Measurements from ENCODE around the gene LCAT.

Gene LCAT

GRCh38 chr16:67944690-67945391 is 921 bp upstream of the LCAT start:
- Histone ChIP-seq H3K4me3 (no peak overlapping the region), H3K27ac (peak overlapping the region; percentile 44 to 89)
- TF ChIP-seq CTCF (IDR thresholded peaks at IDR 0.05): no peak
- no peak for DNase-seq (ENCODE audit: low spot score)

- no peak for DNase-seq (ENCODE audit: low spot score)
- TF ChIP-seq CTCF (IDR thresholded peaks at IDR 0.05): no peak
- H3K4me3 ChIP-seq: no peak overlapping the region
- H3K27ac ChIP-seq: peak overlapping the region; percentile 6 to 89
These were observed 683 bp downstream of the LCAT start for GRCh38 chr16:67943256-67943618.

GRCh38 chr16:67942510-67943255 is 1.2 kb downstream of the LCAT start:
- DNase-seq (ENCODE audit: low spot score): no peak
- TF ChIP-seq CTCF (IDR thresholded peaks at IDR 0.05): no peak
- no peak overlapping the region for H3K4me3 ChIP-seq
- peak overlapping the region; percentile 6 to 89 for H3K27ac ChIP-seq

DNA sequence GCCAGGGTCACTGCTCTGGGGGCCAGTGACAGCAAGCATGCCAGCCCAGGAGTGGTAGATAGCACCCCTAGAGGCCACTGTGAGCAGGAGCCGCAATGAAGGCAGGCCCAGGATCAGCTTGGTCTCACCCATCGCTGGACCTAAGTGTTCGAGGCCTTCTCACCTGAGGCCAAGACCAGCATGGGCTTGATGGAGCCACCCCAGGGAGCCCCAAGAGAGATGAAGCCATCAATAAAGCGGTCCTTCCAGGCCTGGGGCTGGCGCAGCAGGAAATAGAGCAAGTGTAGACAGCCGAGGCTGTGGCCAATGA is 1.8 kb downstream of the LCAT start:
- no peak for DNase-seq (ENCODE audit: low spot score)
- TF ChIP-seq CTCF (IDR thresholded peaks at IDR 0.05): peak; percentile 23
- H3K27ac ChIP-seq: peak overlapping the region in 1 of 2 donors; percentile 89
- H3K4me3 ChIP-seq: no peak overlapping the region

DNA sequence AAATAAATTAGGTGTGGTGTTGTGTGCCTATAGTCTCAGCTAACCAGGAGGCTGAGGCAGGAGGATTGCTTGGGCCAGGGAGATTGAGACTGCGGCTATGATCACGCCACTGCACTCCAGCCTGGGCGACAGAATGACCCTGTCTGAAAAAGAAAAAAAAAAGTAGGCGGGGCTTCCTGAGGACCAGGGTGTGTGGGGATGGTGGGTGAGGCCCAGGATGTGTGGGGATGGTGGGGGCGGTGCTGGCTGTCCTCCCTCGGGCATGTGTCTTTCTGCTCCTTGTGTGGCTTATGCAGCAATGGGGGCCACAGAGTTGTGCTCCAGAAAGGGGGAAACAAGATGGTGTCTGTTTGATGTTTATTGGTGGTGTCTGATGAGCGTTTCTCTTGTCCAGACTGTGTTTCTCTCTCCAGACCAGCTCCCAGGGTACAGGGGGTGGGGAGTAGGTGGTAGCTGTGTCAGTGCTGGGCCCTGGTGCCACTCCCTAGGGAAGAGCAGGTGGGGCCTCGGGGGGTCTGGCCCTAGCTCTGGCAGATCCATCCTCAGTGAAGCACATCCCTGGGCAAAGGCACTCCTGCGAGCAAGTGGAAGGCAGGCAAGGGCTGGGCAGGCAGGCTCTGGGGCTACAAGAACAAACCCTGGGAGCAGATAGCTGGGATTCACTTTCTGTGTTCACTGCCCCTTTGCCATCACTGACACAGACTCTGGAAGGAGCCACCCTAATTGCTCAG is 2.3 kb downstream of the LCAT start:
- Histone ChIP-seq H3K4me3 (no peak overlapping the region), H3K27ac (peak overlapping the region in 1 of 2 donors; percentile 89)
- TF ChIP-seq CTCF (IDR thresholded peaks at IDR 0.05): no peak
- DNase-seq (ENCODE audit: low spot score): no peak

DNA sequence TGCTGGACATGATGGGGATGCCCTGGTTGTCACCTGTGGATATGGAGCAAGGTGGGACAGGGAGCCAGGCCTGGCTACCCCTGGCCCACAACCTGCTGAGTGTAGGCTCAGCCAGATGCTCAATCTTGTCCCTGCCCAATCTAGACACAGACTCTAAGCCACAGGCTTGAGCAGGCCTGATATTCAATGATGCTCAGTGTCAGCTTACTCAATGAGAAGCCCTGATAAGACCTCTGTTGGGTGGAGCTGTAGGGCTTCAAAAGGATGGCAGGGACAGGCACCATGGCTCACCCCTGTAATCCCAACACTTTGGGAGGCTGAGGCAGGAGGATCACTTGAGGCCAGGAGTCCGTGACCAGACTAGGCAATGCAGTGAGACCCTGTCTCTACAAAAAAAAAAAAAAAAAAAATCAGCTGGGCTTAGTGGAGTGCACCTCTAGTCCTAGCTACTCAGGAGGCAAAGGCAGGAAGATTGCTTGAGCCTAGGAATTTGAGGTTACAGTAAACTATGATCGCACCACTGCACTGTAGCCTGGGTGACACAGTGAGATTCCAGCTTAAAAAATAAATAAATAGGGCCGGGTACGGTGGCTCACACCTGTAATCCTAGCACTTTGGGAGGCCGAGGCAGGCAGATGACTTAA is 3.4 kb downstream of the LCAT start:
- H3K4me3 ChIP-seq: no peak overlapping the region
- TF ChIP-seq CTCF (IDR thresholded peaks at IDR 0.05): no peak
- no peak for DNase-seq (ENCODE audit: low spot score)
- no peak overlapping the region for H3K27ac ChIP-seq
